Breast epithelium (tissue), 4 donors: ENCODE results near the gene GSTO1. TPM values are rescaled to one million over a fixed set of nuclear protein-coding genes. Genes with fewer than 3 reads are reported as not detected.
A peak's percentile ranks its signal among the peaks of the same experiment; 100 is the strongest.

Source experiments
- DNase-seq, 2 donors: peaks; one replicate each; pipeline ENCODE4 v3.0.0-alpha.2; 2019; ENCODE audit warnings: low spot score in 2 of 2
- H3K27ac ChIP-seq, 2 donors: fragments of 200-600 bp; sonication (generic) in 1 of 2; one replicate each; pipeline ENCODE4 v1.5.1; 2016 to 2019; ENCODE audit warnings: mild to moderate bottlenecking in 1 of 2
- H3K27me3 ChIP-seq, 2 donors: fragments of 200-600 bp; sonication (generic) in 1 of 2; one replicate each; pipeline versions ENCODE4 v1.5.1 to v1.6.0; 2017 to 2019; ENCODE audit warnings: control low read depth in 1 of 2, mild to moderate bottlenecking in 1 of 2
- H3K36me3 ChIP-seq: fragments of 200-600 bp; one replicate; pipeline ENCODE4 v1.5.1; 2019
- H3K4me1 ChIP-seq, 2 donors: fragments of 200-600 bp; sonication (generic); one replicate each; pipeline ENCODE4 v1.5.1; 2016 to 2019; ENCODE audit warnings: control low read depth in 1 of 2
- H3K4me3 ChIP-seq, 3 donors: fragments of 200-600 bp; sonication (generic); 1 replicate in 2 of 3; 2 replicates in 1 of 3; pipeline ENCODE4 v1.5.1; 2016 to 2019; ENCODE audit warnings: mild to moderate bottlenecking in 3 of 3, moderate library complexity in 2 of 3
- H3K9me3 ChIP-seq, 2 donors: fragments of 200-600 bp; sonication (generic) in 1 of 2; one replicate each; pipeline ENCODE4 v1.5.1; 2016 to 2019; ENCODE audit warnings: control low read depth in 1 of 2
- CTCF ChIP-seq, 3 donors: fragments of 450-650 bp; IDR thresholded peaks; one replicate each; pipeline ENCODE4 v1.5.1; 2016 to 2017; ENCODE audit warnings: antibody characterized with exemption in 3 of 3, mild to moderate bottlenecking in 3 of 3, moderate library complexity in 3 of 3
- POLR2A ChIP-seq: fragments of 450-650 bp; IDR thresholded peaks from one replicate; pipeline ENCODE4 v1.6.1; 2016; ENCODE audit warnings: antibody characterized with exemption, mild to moderate bottlenecking, moderate library complexity
- POLR2AphosphoS5 ChIP-seq, 3 donors: sonication (generic); formaldehyde crosslinking; IDR thresholded peaks; one replicate each; pipeline ENCODE4 v1.6.1; 2017; ENCODE audit warnings: antibody characterized with exemption in 3 of 3
- intact Hi-C: fragments of 100-400 bp; cut with DNase I; formaldehyde crosslinking; loops from one replicate; pipeline ENCODE4 v1.15.1; 2023; ENCODE audit warnings: low total_unique reads
- total RNA-seq, 3 donors: library from RNA; depleted of rRNA; stranded (reverse); fragments of >200 nt; gene quantifications; one replicate each; pipeline ENCODE4 v1.1.0, GENCODE V29; 2016

GSTO1 gene
- total RNA-seq, 3 donors from 2014 or later: 81.6 to 123 (median 82.4) TPM

GRCh38 chr10:104293781-104294321 is 39.2 kb downstream of the GSTO1 start:
- H3K36me3 ChIP-seq: no peaks in the 10 kb centered on the region
- no peak for DNase-seq
- H3K27me3 ChIP-seq: no peaks in the 10 kb centered on the region
- intact Hi-C loops: loop anchor here (5.0 kb wide), 1 partner anchor 53 kb away; no protein-coding TSS in a partner anchor
- H3K4me3 ChIP-seq: no peak overlapping the region
- no peak overlapping the region for H3K27ac ChIP-seq
- no peaks in the 10 kb centered on the region for H3K4me1 ChIP-seq
- H3K9me3 ChIP-seq: no peaks in the 10 kb centered on the region
- TF ChIP-seq POLR2A: no peak

GRCh38 chr10:104296687-104297436 is 42.2 kb downstream of the GSTO1 start:
- TF ChIP-seq POLR2A: no peak
- TF ChIP-seq POLR2AphosphoS5 (IDR thresholded peaks at IDR 0.05): no peak
- TF ChIP-seq CTCF (IDR thresholded peaks at IDR 0.05): no peak
- H3K4me3 ChIP-seq: no peak overlapping the region
- intact Hi-C loops: no loop called here
- H3K36me3 ChIP-seq: no peaks in the 10 kb centered on the region
- DNase-seq: no peak
- peaks cover 7 to 9% of the 10 kb centered on the region in 2 donors for H3K4me1 ChIP-seq
- no peaks in the 10 kb centered on the region for H3K27me3 ChIP-seq
- no peaks in the 10 kb centered on the region for H3K9me3 ChIP-seq
- H3K27ac ChIP-seq: no peak overlapping the region

GRCh38 chr10:104297697-104298660 is 43.3 kb downstream of the GSTO1 start:
- H3K27ac ChIP-seq: no peak overlapping the region
- TF ChIP-seq POLR2AphosphoS5 (IDR thresholded peaks at IDR 0.05) (no peak), POLR2A (no peak), CTCF (IDR thresholded peaks at IDR 0.05) (no peak)
- no peaks in the 10 kb centered on the region for H3K9me3 ChIP-seq
- H3K27me3 ChIP-seq: no peaks in the 10 kb centered on the region
- no peaks in the 10 kb centered on the region for H3K36me3 ChIP-seq
- peaks cover 7 to 9% of the 10 kb centered on the region in 2 donors for H3K4me1 ChIP-seq
- no peak overlapping the region for H3K4me3 ChIP-seq
- intact Hi-C loops: no loop called here
- DNase-seq: no peak

- Histone ChIP-seq H3K36me3 (no peaks in the 10 kb centered on the region), H3K27ac (peak overlapping the region; percentile 83 to 94), H3K27me3 (no peaks in the 10 kb centered on the region), H3K4me1 (peaks cover 7 to 9% of the 10 kb centered on the region in 2 donors), H3K9me3 (no peaks in the 10 kb centered on the region), H3K4me3 (peak overlapping the region in 1 of 3 donors; percentile 12)
- no peak for TF ChIP-seq POLR2A
- TF ChIP-seq POLR2AphosphoS5 (IDR thresholded peaks at IDR 0.05): no peak
- no peak for TF ChIP-seq CTCF (IDR thresholded peaks at IDR 0.05)
- intact Hi-C loops: no loop called here
- DNase-seq: no peak
Observed at GRCh38 chr10:104299031-104299904, 44.6 kb downstream of the GSTO1 start.
